ENCODE results near the gene UNC119. TPM values are rescaled to one million over a fixed set of nuclear protein-coding genes. Genes with fewer than 3 reads are reported as not detected.

UNC119 gene
- total RNA-seq, 1 experiment from 2014 or later = 43.2 TPM

- Histone ChIP-seq H3K4me2 (ENCODE audit: low read length) (no peak overlapping the region), H3K79me2 (ENCODE audit: insufficient read depth, low read length) (no peaks in the 10 kb centered on the region)
- POLR2A ChIA-PET = no interaction called here
Observed at GRCh38 chr17:28524476-28525424, 27.7 kb downstream of the UNC119 start.

More at GRCh38 chr17:28524476-28525424, 27.7 kb downstream of the UNC119 start:
- ChIA-PET CTCF (no interaction called here), RAD21 (ENCODE audit: low non-redundant PET in 1 of 2, low total read pairs in 2 of 2, uncharacterized antibody in 2 of 2, unreplicated experiment in 2 of 2) (no interaction called here)
- Histone ChIP-seq H3K27me3 (ENCODE audit: insufficient read depth, low read length) (no peaks in the 10 kb centered on the region), H2AFZ (ENCODE audit: low read depth, low read length, poor library complexity, severe bottlenecking) (no peak overlapping the region), H3K9me3 (ENCODE audit: control insufficient read depth in 1 of 2, insufficient read depth in 1 of 2, low read depth in 1 of 2, low read length in 2 of 2) (no peaks in the 10 kb centered on the region), H3K4me3 (replicated peaks in 1 of 2; ENCODE audit: low read depth in 1 of 2, low read length in 2 of 2) (no peak overlapping the region), H3K4me1 (ENCODE audit: control insufficient read depth in 1 of 2, insufficient read depth in 2 of 2, low read length in 2 of 2) (peaks cover 0 to 11% of the 10 kb centered on the region in 2 experiments; a peak in 2 of 4 replicates), H3K9me2 (ENCODE audit: insufficient read depth) (no peaks in the 10 kb centered on the region), H3K9ac (ENCODE audit: low read length) (no peak overlapping the region), H3K36me3 (ENCODE audit: control insufficient read depth in 1 of 2, insufficient read depth in 2 of 2, low read length in 2 of 2) (no peaks in the 10 kb centered on the region), H4K20me1 (ENCODE audit: insufficient read depth) (no peaks in the 10 kb centered on the region), H3K27ac (ENCODE audit: low read depth, low read length) (no peak overlapping the region; the same call in 1 of the 2 replicates)
- BruUV-seq (replicated peaks) = no TSS peak
- ATAC-seq (0 out of 2 replicates have a peak, but pooled peaks have one; percentile 15), DNase-seq (ENCODE audit: low read depth, low spot score) (no peak)
- TF ChIP-seq SRF (IDR thresholded peaks at IDR 0.05; ENCODE audit: low read depth) (no peak), TCF7L2 (IDR thresholded peaks at IDR 0.05; ENCODE audit: borderline replicate concordance, extremely low read depth, insufficient read depth, insufficient read length) (no peak), EGR1 (IDR thresholded peaks at IDR 0.05; ENCODE audit: low read depth) (no peak), POLR2AphosphoS5 (IDR thresholded peaks at IDR 0.05; ENCODE audit: low read depth, low read length) (no peak), SP1 (IDR thresholded peaks at IDR 0.05; ENCODE audit: low read depth) (no peak), ZBTB33 (IDR thresholded peaks at IDR 0.05; ENCODE audit: extremely low read depth, insufficient replicate concordance, low read length) (no peak), YY1 (IDR thresholded peaks at IDR 0.05; ENCODE audit: extremely low read depth, insufficient replicate concordance, low read depth, low read length) (no peak), CTCF (IDR thresholded peaks at IDR 0.05 in 2 of 3, conservative IDR thresholded peaks at IDR 0.05 in 1 of 3; ENCODE audit: borderline replicate concordance in 1 of 3, insufficient read depth in 1 of 3, low read depth in 2 of 3, low read length in 2 of 3) (no peak)
- intact Hi-C loops (cut with micrococcal nuclease) = no loop called here

Measured in HCT116 (cell line).